AG04450 (cell line): ENCODE measurements around the gene SNRNP27. TPM values are rescaled to one million over a fixed set of nuclear protein-coding genes. Genes with fewer than 3 reads are reported as not detected.

Experiments used
- CTCF ChIA-PET: fragments of 300-600, 350-600 bp; formaldehyde crosslinking; extraction: SDS; loops from one replicate; lab custom pipeline; 2022; ENCODE audit warnings: antibody characterized with exemption, inconsistent platforms; lab: Charles Lee
- POLR2A ChIA-PET: fragments of 350-600 bp; formaldehyde crosslinking; extraction: SDS; loops from one replicate; lab custom pipeline; 2021; ENCODE audit warnings: antibody characterized with exemption, inconsistent platforms; lab: Yijun Ruan, JAX
- DNase-seq: peaks from one replicate; pipeline ENCODE4 v3.0.0-alpha.2; 2011; ENCODE audit warnings: low read depth, low spot score
- H3K27ac ChIP-seq: one replicate; pipeline ENCODE4 v1.5.1; 2012; ENCODE audit warnings: low read depth, low read length, control low read depth
- H3K27me3 ChIP-seq: one replicate; pipeline ENCODE4 v1.6.0; 2012; ENCODE audit warnings: low read length; ENCODE audit not compliant: control insufficient read depth, insufficient read depth
- H3K4me3 ChIP-seq: 2 replicates; pipeline ENCODE4 v1.5.1; 2011; ENCODE audit warnings: mild to moderate bottlenecking, low read depth, low read length, control low read depth
- H3K9me3 ChIP-seq: 2 replicates; pipeline ENCODE4 v1.5.1; 2012; ENCODE audit warnings: low read length; ENCODE audit not compliant: control insufficient read depth, insufficient read depth
- CTCF ChIP-seq: IDR thresholded peaks from 2 replicates; pipeline ENCODE4 v1.5.1; 2011; ENCODE audit warnings: low read depth, low read length, control low read depth, inconsistent platforms
- polyA plus RNA-seq: library from polyadenylated mRNA; depleted of rRNA; stranded (reverse); fragments of >200 nt; gene quantifications from 2 replicates; pipeline ENCODE4 v1.2.3, GENCODE V29; 2011; rRNA removed
- small RNA-seq: library from RNA; depleted of rRNA; stranded (forward); fragments of <200 nt; gene quantifications from one replicate; pipeline ENCODE3, GENCODE V24; 2012; ENCODE audit warnings: low read depth; ENCODE audit not compliant: insufficient read length

The SNRNP27 gene
- polyA plus RNA-seq, 1 experiment, result 57.8 TPM

GRCh38 chr2:69954084-69954483, 60.3 kb downstream of the SNRNP27 start:
- peaks cover 35% of the 10 kb centered on the region for H3K27me3 ChIP-seq
- no peaks in the 10 kb centered on the region for H3K9me3 ChIP-seq
- no peak for TF ChIP-seq CTCF
- no peak for DNase-seq
- CTCF ChIA-PET, result interaction anchor here (0.8 kb wide), 1 partner anchor 117 kb away, joined by 3 read pairs; no protein-coding TSS in a partner anchor
- no peak overlapping the region for H3K4me3 ChIP-seq
- no peak overlapping the region for H3K27ac ChIP-seq
- POLR2A ChIA-PET, result no interaction called here

Small RNA genes within 50 kb of the gene (small RNA-seq; reads per million reads assigned to genes)
- not detected for gene RPL23AP92

Other genes starting within 250 kb of the SNRNP27 start
- gene ANXA4, start 151.8 kb upstream of the SNRNP27 start, polyA plus RNA-seq, result 105 and 125 TPM in 2 replicates
- gene GMCL1, start 64.3 kb upstream of the SNRNP27 start, polyA plus RNA-seq, result 5.3 and 7.2 TPM in 2 replicates
- 7.8 and 9.8 TPM in 2 replicates for gene MXD1, start 21.2 kb downstream of the SNRNP27 start, polyA plus RNA-seq
- 0.06 and 0.11 TPM in 2 replicates for gene ASPRV1, start 67.7 kb downstream of the SNRNP27 start, polyA plus RNA-seq
- gene PCBP1, start 193.5 kb downstream of the SNRNP27 start, polyA plus RNA-seq, result 63.8 and 91.3 TPM in 2 replicates